WERI-Rb-1 (cell line): ENCODE results near the gene CACNB2.
"Not testable (repeated sequence)": the region's sequence is repeated elsewhere in the genome, so short reads cannot be mapped to it uniquely, and the experiment has no call there.

Source experiments
- DNase-seq: peaks from one replicate; pipeline ENCODE4 v3.0.0-alpha.2; 2020
- H3K27ac ChIP-seq: fragments of 250-450 bp; sonication (Bioruptor Pico); 2 replicates; pipeline ENCODE4 v1.5.1; 2020; ENCODE audit warnings: mild to moderate bottlenecking, moderate library complexity
- H3K27me3 ChIP-seq: fragments of 250-450 bp; sonication (Bioruptor Pico); 2 replicates; pipeline ENCODE4 v1.5.1; 2021; ENCODE audit warnings: mild to moderate bottlenecking, low read depth, moderate library complexity; ENCODE audit not compliant: insufficient read depth, severe bottlenecking
- H3K36me3 ChIP-seq: fragments of 250-450 bp; sonication (Bioruptor Pico); 2 replicates; pipeline ENCODE4 v1.5.1; 2020; ENCODE audit warnings: mild to moderate bottlenecking, moderate library complexity
- H3K4me3 ChIP-seq: 2 replicates; pipeline ENCODE4 v1.5.1; 2011; ENCODE audit warnings: low read depth, mild to moderate bottlenecking, control low read depth, low read length
- H3K9me3 ChIP-seq: fragments of 250-450 bp; sonication (Bioruptor Pico); 2 replicates; pipeline ENCODE4 v1.5.1; 2021; ENCODE audit warnings: mild to moderate bottlenecking, moderate library complexity; ENCODE audit not compliant: severe bottlenecking
- TF ChIP-seq, protein P1 (sequence below): IDR thresholded peaks from 2 replicates; pipeline ENCODE4 v1.5.1; 2011; ENCODE audit warnings: low read depth, mild to moderate bottlenecking, control low read depth, inconsistent platforms, low read length

CACNB2 gene

GRCh38 chr10:18179891-18180290, 39.7 kb downstream of the CACNB2 start:
- Histone ChIP-seq H3K27ac (no peak overlapping the region), H3K9me3 (no peaks in the 10 kb centered on the region), H3K27me3 (no peaks in the 10 kb centered on the region), H3K4me3 (no peak overlapping the region), H3K36me3 (no peaks in the 10 kb centered on the region)
- DNase-seq = no peak
- TF ChIP-seq, protein P1, sequence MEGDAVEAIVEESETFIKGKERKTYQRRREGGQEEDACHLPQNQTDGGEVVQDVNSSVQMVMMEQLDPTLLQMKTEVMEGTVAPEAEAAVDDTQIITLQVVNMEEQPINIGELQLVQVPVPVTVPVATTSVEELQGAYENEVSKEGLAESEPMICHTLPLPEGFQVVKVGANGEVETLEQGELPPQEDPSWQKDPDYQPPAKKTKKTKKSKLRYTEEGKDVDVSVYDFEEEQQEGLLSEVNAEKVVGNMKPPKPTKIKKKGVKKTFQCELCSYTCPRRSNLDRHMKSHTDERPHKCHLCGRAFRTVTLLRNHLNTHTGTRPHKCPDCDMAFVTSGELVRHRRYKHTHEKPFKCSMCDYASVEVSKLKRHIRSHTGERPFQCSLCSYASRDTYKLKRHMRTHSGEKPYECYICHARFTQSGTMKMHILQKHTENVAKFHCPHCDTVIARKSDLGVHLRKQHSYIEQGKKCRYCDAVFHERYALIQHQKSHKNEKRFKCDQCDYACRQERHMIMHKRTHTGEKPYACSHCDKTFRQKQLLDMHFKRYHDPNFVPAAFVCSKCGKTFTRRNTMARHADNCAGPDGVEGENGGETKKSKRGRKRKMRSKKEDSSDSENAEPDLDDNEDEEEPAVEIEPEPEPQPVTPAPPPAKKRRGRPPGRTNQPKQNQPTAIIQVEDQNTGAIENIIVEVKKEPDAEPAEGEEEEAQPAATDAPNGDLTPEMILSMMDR = no peak

- H3K36me3 ChIP-seq, H3K4me3 ChIP-seq, DNase-seq, H3K9me3 ChIP-seq, H3K27ac ChIP-seq, H3K27me3 ChIP-seq: not testable (repeated sequence)
These were observed 41.2 kb downstream of the CACNB2 start for GRCh38 chr10:18181382-18181781.

DNA sequence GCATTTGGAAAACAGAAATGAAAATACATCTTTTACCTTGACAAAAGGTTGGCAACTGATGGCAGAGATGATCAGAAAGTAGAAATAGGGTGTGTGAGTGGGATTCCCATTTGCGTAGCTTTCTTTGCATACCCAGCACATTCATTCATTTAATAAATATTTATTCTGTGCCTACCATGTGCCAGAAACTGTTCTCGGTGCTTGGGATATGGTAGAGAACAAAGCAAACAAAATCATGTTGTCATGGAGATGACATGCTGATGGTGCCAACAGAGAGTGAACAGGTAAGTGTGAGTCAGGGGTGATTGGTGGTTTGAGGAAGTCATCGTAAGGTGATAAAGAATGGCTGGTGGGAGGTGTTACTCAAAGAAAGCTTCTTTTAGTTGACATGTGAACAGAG, 45.4 kb downstream of the CACNB2 start:
- Histone ChIP-seq H3K4me3 (no peak overlapping the region), H3K27me3 (no peaks in the 10 kb centered on the region), H3K36me3 (no peaks in the 10 kb centered on the region), H3K27ac (no peak overlapping the region), H3K9me3 (no peaks in the 10 kb centered on the region)
- TF ChIP-seq, protein P1 = no peak
- no peak for DNase-seq

DNA sequence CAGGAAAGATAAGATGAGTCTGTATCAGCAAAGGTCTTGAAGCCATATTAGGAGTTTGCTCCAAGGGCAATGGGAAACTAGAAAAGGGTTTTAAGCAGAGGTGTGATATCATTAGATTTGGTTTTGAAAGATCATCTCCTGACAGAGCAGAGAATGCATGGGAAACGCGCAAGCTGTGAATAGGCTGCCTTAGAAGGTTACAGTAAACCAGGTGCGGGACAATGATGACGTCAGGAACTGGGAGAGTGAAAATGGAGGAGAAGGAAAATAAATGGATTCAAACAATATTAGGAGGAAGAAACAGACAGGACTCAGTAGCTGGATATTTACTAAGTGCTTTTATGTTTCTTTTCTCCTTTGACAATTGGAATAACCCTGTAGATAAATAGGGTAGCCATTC, 50.6 kb downstream of the CACNB2 start:
- H3K27ac ChIP-seq = no peak overlapping the region
- no peak overlapping the region for H3K4me3 ChIP-seq
- no peak for DNase-seq
- H3K27me3 ChIP-seq = no peaks in the 10 kb centered on the region
- H3K36me3 ChIP-seq = no peaks in the 10 kb centered on the region
- no peaks in the 10 kb centered on the region for H3K9me3 ChIP-seq
- TF ChIP-seq, protein P1 = no peak

DNA sequence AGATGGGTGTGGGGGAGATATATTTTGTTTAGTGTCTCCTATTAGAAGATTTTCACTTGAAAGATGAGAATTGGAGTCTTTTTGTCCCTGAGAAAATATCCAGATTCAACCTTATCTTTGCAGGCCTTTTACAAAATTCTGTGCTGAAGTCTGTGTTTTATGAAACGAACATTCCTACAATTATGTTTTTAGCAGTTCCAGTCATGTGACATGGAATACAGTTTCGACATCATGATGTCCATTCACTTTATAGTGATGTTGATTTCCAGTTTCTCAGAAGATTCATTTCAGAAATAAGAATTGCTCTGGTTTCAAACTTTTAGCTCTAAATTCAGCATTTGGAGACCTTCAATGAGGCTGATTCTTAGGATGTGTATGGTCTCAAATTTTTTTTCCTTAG, 54.4 kb downstream of the CACNB2 start:
- no peak for DNase-seq
- no peaks in the 10 kb centered on the region for H3K36me3 ChIP-seq
- H3K9me3 ChIP-seq = no peaks in the 10 kb centered on the region
- H3K27me3 ChIP-seq = no peaks in the 10 kb centered on the region
- no peak overlapping the region for H3K27ac ChIP-seq
- TF ChIP-seq, protein P1 = no peak
- H3K4me3 ChIP-seq = no peak overlapping the region

GRCh38 chr10:18195060-18195799, 55.0 kb downstream of the CACNB2 start:
- H3K27me3 ChIP-seq = no peaks in the 10 kb centered on the region
- H3K9me3 ChIP-seq = no peaks in the 10 kb centered on the region
- H3K36me3 ChIP-seq = no peaks in the 10 kb centered on the region
- no peak overlapping the region for H3K27ac ChIP-seq
- DNase-seq = no peak
- H3K4me3 ChIP-seq = no peak overlapping the region
- TF ChIP-seq, protein P1 = no peak
